Fibroblast of skin of left quadriceps (primary cell): ENCODE results near the gene PRKACA.
"Not testable (repeated sequence)": the region's sequence is repeated elsewhere in the genome, so short reads cannot be mapped to it uniquely, and the experiment has no call there.

ENCODE experiments used
- DNase-seq, 2 experiments: peaks; one replicate each; pipeline ENCODE4 v3.0.0-alpha.2; 2013; ENCODE audit warnings: low read depth in 2 of 2

Gene PRKACA

GRCh38 chr19:14070268-14071050 is 47.1 kb downstream of the PRKACA start:
- DNase-seq = no peak

DNA sequence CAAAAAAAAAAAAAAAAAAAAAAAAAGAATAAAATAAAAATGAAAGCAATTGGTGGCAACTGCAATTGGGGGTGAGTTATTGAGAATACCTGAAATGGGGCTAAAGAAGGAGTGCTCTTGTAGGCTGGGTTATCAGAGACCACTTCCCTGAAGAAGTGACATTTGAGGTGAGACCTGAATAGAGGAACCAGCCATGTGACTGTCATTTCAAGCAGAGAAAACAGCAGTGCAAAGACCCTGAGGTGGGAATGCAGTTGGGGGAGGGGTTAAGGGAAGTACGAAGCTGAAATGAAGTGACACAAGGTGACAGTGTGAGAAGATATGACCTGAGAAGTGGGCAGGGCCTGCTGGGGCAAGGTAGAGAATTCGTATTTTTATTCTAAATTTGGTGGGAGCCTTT is 51.4 kb downstream of the PRKACA start:
- DNase-seq = no peak

DNA sequence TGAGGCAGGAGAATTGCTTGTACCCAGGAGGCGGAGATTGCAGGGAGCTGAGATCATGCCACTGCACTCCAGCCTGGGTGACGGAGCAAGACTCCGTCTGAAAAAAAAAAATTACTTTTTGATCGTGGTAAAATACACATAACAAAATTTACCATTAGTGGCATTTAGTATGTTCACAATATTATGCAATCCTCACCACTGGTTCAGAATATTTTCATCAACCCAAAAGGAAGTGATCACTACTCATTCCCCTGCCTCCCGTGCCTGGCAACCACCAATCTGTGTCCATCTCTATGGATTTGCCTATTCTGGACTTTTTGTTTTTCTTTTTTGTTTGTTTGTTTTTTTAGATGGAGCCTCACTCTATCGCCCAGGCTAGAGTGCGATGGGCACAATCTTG is 54.5 kb downstream of the PRKACA start:
- no peak for DNase-seq

GRCh38 chr19:14062558-14062855 is 55.1 kb downstream of the PRKACA start:
- DNase-seq = no peak

GRCh38 chr19:14061751-14062557 is 55.6 kb downstream of the PRKACA start, which contains the start of gene PALM3:
TSS of gene PALM3 (minus strand) at chr19:14062076. CDS start at chr19:14061980, 96 bp downstream.
- no peak for DNase-seq

- no peak for DNase-seq
Measured at GRCh38 chr19:14061081-14061749, 56.3 kb downstream of the PRKACA start.

DNA sequence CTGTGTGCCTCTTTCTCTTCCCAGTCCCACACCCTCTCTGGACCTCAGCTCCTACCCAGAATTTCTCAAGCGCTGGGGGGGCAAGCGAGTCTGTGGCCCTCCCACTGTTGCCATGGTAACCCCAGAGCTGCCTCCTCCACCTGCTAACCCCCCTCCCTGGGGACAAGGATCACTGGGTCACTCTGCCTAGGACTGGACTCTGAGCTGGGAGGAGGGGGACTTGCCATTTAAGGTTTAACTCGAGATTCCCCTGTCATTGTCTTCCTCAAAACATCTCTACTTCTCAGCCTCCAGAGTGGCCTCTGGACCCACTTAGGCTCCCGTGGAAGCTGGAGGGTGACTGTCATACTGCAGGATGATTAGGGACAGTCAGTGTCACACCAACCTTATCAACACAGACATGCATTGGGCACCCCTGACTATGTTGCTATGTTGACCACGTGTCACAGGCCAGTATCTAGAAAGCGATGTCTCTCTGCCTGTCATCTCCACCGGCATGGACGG is 57.9 kb downstream of the PRKACA start:
- no peak for DNase-seq

DNA sequence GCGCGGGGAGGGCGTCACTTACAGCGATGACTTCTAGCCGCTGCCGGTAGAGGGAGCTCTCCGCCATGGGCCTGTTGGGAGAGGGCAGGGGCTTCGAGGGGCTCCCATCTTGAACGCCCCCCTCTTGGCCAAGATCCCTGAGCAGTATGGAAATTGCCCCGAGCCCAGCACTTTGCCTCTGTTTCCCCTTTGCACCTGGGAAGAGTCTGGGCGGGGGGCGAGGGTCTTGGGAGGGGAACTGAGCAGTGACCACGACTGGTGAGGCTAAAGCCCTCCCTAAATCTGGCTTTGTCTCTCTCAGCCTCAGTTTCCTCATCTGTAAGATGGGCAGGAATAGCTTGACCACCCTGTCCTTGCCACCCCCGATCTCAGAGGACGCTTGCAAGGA is 58.5 kb downstream of the PRKACA start:
- no peak for DNase-seq

GRCh38 chr19:14058182-14059092 is 59.1 kb downstream of the PRKACA start:
- no peak for DNase-seq

DNA sequence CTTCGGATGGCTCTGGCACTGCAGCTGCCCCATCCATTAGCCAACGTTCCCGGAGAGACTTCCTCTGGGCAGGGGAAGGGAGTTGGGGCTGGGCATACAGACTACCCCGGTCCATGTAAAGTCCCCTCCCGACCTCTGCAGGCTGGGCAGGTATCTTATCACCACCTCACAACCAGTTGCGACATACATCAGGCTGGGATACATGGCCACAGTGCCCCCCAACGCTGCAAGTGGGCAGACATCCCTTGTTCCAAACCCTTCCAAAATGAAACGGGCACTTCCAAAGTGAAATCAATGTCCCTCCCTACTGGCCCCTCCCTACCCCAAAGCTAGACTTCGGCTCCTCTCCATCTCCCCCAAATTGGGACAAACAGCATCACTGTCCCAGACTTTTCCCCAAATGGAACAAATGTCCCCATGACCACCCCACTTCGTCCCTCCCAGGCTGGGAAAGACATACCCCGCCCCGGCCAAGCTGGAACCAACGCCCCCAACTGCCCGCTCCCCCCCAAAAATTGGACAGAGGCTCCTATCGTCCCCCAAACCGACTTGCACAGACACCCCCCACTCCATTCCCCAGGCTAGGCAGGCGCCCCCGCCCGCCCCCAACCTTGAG is 60.7 kb downstream of the PRKACA start:
- DNase-seq = no peak

- DNase-seq = no peak
Measured at GRCh38 chr19:14056069-14056666, 61.4 kb downstream of the PRKACA start.

DNA sequence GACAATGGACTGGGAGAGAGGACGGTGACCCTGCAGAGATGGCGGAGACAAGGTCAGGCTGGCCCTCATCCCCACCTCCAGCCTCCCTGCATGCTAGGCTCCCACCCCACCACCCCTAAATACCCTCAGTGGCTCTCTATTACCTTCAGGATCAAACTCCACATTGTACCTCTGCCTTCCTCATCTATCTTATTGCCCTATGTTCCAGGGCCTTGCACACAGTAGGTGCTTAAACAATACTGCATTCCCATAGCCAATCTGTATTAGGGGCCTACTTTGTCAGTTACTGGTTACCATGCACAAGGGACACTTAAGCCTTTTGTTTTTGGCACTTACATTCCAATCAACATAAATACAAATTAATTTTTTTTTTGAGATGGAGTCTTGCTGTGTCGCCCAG is 62.2 kb downstream of the PRKACA start:
- no peak for DNase-seq

- no peak for DNase-seq
Measured at GRCh38 chr19:14054721-14055120, 62.8 kb downstream of the PRKACA start.

GRCh38 chr19:14054099-14054498 is 63.5 kb downstream of the PRKACA start:
- DNase-seq = no peak

DNA sequence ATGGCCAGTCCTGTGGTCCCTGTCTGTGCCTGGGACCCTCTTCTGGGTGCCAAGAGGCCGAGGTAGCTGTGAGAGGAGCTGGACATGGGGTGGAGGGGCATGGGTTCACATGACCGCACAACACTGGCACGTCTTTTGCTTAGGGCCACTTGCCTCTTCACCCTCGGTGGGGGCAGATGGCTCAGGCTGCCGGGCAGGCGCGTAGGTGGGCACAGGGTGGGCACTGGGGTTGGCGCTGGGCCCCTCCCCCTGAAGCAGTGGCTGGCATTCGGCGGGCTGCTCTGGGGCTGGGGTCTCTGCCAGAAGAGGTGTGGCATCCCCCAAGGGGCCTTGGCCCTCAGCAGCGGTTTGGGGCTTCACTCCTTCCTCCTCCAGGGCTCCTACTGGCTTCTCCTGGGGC is 64.1 kb downstream of the PRKACA start:
- no peak for DNase-seq

GRCh38 chr19:14053032-14053431 is 64.5 kb downstream of the PRKACA start:
- DNase-seq = no peak

DNA sequence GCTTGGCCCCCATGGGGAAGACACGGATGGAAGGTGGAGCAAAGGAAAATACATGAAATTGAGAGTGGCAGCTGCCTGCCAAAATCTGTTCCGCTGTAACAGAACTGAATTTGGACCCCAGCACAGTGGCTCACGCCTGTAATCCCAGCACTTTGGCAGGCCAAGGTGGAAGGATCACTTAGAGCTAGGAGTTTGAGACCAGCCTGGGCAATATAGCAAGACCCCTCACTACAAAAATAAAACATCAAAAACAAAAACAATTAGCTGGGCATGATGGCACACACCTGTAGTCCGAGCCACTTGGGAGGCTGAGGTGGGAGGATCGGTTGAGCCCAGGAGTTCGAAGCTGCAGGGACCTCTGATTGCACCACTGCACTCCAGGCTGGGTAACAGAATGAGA is 65.1 kb downstream of the PRKACA start:
- no peak for DNase-seq

GRCh38 chr19:14051980-14052379 is 65.6 kb downstream of the PRKACA start:
- DNase-seq = no peak

- DNase-seq = not testable (repeated sequence)
Measured at GRCh38 chr19:14050961-14051360, 66.6 kb downstream of the PRKACA start.

GRCh38 chr19:14050512-14050911 is 67.0 kb downstream of the PRKACA start:
- DNase-seq = no peak
